Neutrophil (primary cell): ENCODE results near the gene SLC39A13.

ENCODE experiments used
- H3K27ac ChIP-seq: fragments of 200-600 bp; sonication (generic); 2 replicates; pipeline ENCODE4 v1.5.1; 2016; ENCODE audit warnings: mild to moderate bottlenecking, moderate library complexity
- H3K27me3 ChIP-seq: fragments of 200-600 bp; sonication (generic); 2 replicates; pipeline ENCODE4 v1.6.0; 2016; ENCODE audit warnings: mild to moderate bottlenecking
- H3K36me3 ChIP-seq: fragments of 200-600 bp; sonication (generic); 2 replicates; pipeline ENCODE4 v1.5.1; 2017
- H3K4me1 ChIP-seq, 2 experiments: fragments of 200-600 bp in 1 of 2; sonication (generic) in 1 of 2; 1 replicate in 1 of 2; 2 replicates in 1 of 2; pipeline versions ENCODE4 v1.5.1 to v1.6.1; 2013 to 2016; ENCODE audit warnings: low read depth in 1 of 2, low read length in 1 of 2, mild to moderate bottlenecking in 1 of 2, moderate library complexity in 1 of 2; ENCODE audit not compliant: control insufficient read depth in 1 of 2, insufficient read depth in 1 of 2
- H3K4me3 ChIP-seq, 2 experiments: fragments of 200-600 bp in 1 of 2; sonication (generic) in 1 of 2; 1 replicate in 1 of 2; 2 replicates in 1 of 2; pipeline ENCODE4 v1.5.1; 2013 to 2016; ENCODE audit warnings: low read depth in 1 of 2, low read length in 1 of 2, mild to moderate bottlenecking in 1 of 2, moderate library complexity in 1 of 2
- H3K9me3 ChIP-seq: fragments of 200-600 bp; sonication (generic); 2 replicates; pipeline ENCODE4 v1.5.1; 2016
- TF ChIP-seq, protein P1 (sequence below): fragments of 200-600 bp; sonication (generic); IDR thresholded peaks from 2 replicates; pipeline ENCODE4 v1.5.1; 2016; ENCODE audit warnings: antibody characterized with exemption

SLC39A13 gene

DNA sequence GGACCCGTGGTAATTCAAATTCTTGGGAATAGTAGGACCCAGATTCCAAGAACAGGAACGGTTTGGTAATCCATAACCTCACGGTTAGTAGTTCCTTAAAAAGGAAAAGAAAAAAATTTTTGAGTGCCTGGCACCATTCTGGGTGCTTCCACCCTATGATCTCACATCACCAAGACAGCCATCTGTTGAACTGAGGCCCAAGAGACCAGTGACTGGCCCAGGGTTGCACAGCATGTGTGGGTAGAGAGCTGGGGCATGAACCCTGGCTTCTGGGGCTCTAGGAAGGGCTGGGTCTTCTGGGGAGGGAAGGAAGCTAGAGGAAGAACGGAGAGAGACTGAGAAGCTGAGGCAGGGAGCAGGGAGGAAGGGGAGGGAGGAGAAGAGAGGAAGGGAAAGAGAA lies 25.3 kb upstream of the SLC39A13 start:
- Histone ChIP-seq H3K9me3 (no peaks in the 10 kb centered on the region), H3K4me3 (no peak overlapping the region), H3K36me3 (peaks cover 19% of the 10 kb centered on the region), H3K27me3 (no peaks in the 10 kb centered on the region), H3K4me1 (peaks cover 74 to 78% of the 10 kb centered on the region in 2 experiments), H3K27ac (peak overlapping the region; percentile 80)
- TF ChIP-seq, protein P1, sequence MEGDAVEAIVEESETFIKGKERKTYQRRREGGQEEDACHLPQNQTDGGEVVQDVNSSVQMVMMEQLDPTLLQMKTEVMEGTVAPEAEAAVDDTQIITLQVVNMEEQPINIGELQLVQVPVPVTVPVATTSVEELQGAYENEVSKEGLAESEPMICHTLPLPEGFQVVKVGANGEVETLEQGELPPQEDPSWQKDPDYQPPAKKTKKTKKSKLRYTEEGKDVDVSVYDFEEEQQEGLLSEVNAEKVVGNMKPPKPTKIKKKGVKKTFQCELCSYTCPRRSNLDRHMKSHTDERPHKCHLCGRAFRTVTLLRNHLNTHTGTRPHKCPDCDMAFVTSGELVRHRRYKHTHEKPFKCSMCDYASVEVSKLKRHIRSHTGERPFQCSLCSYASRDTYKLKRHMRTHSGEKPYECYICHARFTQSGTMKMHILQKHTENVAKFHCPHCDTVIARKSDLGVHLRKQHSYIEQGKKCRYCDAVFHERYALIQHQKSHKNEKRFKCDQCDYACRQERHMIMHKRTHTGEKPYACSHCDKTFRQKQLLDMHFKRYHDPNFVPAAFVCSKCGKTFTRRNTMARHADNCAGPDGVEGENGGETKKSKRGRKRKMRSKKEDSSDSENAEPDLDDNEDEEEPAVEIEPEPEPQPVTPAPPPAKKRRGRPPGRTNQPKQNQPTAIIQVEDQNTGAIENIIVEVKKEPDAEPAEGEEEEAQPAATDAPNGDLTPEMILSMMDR: no peak

DNA sequence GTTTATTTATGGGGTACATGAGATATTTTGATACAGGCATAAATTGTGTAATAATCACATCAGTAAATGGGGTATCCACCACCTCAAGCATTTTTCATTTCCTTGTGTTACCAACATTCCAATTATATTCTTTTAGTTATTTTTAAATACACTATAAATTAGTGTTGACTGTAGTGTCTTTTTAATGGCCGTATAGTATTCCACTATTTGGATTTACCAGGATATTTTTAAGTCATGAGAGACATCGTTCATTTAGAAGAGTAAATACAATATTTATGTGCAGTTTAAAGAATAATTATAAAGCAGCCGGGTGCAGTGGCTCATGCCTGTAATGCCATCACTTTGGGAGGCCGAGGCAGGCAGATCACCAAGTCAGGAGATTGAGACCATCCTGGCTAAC lies 23.9 kb upstream of the SLC39A13 start:
- Histone ChIP-seq H3K27me3 (no peaks in the 10 kb centered on the region), H3K9me3 (no peaks in the 10 kb centered on the region), H3K4me3 (no peak overlapping the region), H3K27ac (no peak overlapping the region), H3K36me3 (peaks cover 19% of the 10 kb centered on the region), H3K4me1 (peaks cover 77 to 80% of the 10 kb centered on the region in 2 experiments)
- TF ChIP-seq, protein P1: no peak

DNA sequence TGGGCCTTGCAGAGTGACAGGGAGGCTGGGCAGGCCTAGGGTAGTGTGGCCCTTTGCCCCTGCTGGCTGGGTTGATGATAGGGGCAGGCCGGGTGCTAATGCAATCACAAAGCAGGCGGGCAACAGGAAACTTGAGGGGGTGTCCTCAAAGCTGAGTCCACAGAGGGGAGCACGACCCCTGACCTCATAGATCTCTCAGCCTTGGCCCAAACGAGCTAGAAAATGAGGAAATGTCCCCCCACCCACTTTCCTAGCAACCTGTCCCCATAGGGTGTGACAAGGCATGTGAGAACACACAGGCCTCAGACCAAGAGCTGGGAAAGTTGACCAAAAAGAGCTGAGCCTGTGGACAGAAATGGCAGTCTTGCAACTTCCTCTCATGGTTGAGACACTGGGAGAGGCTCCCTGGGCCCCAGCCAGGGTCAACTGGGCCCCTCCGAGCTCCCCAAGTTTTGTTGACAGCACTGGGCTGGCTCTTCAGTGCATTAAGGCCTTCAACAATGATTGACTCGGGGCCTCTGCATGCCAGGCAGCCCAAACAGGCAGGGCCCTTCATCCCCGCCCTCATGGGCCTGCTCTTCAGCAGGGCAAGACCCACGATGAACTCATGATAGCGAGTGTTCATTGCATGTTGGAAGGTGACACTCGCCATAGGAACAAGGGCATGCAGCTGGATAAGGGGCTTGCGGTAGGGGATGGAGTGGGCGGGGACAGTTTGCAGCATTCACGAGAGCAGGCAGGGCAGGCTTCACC lies 20.3 kb upstream of the SLC39A13 start:
- TF ChIP-seq, protein P1: no peak
- Histone ChIP-seq H3K9me3 (no peaks in the 10 kb centered on the region), H3K36me3 (peaks cover 4% of the 10 kb centered on the region), H3K4me1 (peaks cover 83 to 91% of the 10 kb centered on the region in 2 experiments), H3K4me3 (peak overlapping the region; percentile 78 to 92), H3K27ac (peak overlapping the region; percentile 99), H3K27me3 (no peaks in the 10 kb centered on the region)

DNA sequence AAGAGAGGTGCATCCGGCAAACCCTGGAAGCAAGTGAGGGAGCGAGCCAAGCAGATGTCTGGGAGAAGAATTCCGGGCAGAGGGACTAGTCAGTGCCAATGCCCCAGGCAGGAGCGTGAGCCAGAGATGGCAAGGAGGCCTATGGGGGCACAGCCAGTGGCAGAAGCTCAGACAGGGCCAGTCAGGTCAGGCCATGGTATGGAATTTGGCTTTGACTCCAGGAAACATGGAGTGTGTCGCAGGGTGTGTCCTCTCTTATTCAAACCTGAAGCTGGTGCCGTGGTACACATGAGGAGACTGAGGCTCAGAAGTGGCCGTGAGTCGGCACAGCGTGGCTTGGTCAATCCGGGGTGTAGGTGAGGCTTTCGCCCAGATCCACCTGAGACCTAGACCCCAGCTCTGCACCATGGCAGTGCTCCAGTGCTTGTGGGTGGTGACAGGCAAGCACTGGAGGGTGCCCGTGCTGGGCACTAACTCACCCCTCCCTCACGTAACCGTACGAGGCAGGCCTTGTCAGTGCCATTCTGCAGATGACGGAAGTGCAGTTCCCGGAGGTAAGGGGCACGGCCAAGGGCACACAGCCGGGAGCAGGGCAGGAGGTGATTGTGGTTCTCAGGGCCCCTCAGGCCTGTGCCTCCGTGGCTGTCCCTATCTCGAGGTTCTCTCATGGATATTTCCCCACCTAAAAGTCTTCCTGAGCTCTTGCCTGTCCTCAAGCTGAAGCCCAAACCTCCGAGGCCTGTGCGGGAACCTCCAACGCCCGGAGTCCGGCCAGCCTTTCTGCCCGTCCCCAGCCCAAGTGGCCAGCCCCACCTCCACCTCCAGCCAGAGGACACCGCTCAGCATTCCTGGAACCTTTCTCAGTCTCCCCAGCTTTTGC lies 19.5 kb upstream of the SLC39A13 start:
- Histone ChIP-seq H3K27ac (peak overlapping the region; percentile 99), H3K4me3 (peak overlapping the region; percentile 78 to 92), H3K4me1 (peaks cover 83 to 91% of the 10 kb centered on the region in 2 experiments), H3K36me3 (no peaks in the 10 kb centered on the region), H3K27me3 (no peaks in the 10 kb centered on the region), H3K9me3 (no peaks in the 10 kb centered on the region)
- TF ChIP-seq, protein P1: peak; percentile 35

DNA sequence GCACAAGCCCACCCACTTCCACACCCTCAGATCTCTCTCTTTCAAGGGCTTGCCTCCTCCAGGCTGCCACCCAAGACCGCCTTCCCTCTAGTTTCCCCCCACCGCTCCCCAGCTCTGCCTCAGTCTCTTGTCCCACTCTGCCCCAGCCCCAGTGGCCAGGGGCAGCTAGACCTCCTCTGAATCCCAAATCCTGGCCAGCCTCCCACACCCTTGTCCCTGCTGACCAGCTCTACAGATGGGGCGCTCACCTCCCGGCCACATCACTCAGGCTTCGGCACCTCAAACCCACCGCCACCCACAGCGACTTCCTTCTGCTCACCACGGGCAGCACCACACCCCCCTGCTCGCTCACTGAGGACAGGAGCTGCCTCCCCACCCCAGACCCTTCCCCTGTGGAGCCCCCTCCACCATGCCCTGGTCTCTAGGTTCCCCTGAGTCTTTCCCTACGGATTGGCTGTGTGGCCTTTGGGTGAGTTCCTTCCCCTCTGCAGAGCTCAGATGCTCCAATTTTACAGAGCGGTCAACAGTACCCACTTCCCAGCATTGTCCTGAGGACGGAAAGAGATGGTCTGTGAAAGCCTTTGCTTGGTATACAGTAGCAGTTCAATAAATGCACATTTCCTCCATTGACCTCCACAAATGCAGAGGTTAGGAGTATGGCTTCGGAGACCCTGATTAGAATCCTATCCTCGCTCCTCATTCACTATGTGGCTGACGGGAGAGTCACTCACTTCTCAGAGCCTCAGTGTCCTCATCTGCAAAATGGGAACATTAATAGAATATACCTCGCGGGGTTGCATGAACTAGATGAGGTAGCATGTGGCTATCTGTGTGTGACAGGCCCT lies 18.6 kb upstream of the SLC39A13 start:
- Histone ChIP-seq H3K4me1 (peaks cover 90 to 92% of the 10 kb centered on the region in 2 experiments), H3K27ac (peak overlapping the region; percentile 99), H3K9me3 (no peaks in the 10 kb centered on the region), H3K27me3 (no peaks in the 10 kb centered on the region), H3K4me3 (peak overlapping the region; percentile 78 to 92), H3K36me3 (no peaks in the 10 kb centered on the region)
- TF ChIP-seq, protein P1: no peak
